H1 (cell line): ENCODE data around the gene RPS6KB2. TPM values are rescaled to one million over a fixed set of nuclear protein-coding genes. Genes with fewer than 3 reads are reported as not detected.

Experiments used
- CBX5 ChIP-seq: fragments of 300-800, 300-1000 bp; sonication (generic); IDR thresholded peaks from 2 replicates; pipeline ENCODE4 v1.7.1; 2016; ENCODE audit warnings: antibody characterized with exemption, low read length, low read depth
- CEBPB ChIP-seq: IDR thresholded peaks from 2 replicates; pipeline ENCODE4 v1.6.1; 2012; ENCODE audit warnings: low read depth, low read length
- CHD1 ChIP-seq: IDR thresholded peaks from 2 replicates; pipeline ENCODE4 v1.6.1; 2012; ENCODE audit warnings: low read depth, low read length, improper control_type of control experiment
- CTBP2 ChIP-seq: IDR thresholded peaks from 2 replicates; pipeline ENCODE4 v1.7.0; 2011; ENCODE audit warnings: borderline replicate concordance, mild to moderate bottlenecking, moderate library complexity, mixed read lengths, low read length; ENCODE audit not compliant: insufficient read depth, insufficient read length
- EGR1 ChIP-seq: IDR thresholded peaks from 2 replicates; pipeline ENCODE4 v1.6.1; 2011; ENCODE audit warnings: low read depth, low read length, borderline replicate concordance
- EP300 ChIP-seq, 2 experiments: IDR thresholded peaks; 1 replicate in 1 of 2; 2 replicates in 1 of 2; pipeline ENCODE4 v1.6.1; 2011 to 2012; ENCODE audit warnings: low read depth in 2 of 2, low read length in 2 of 2, mild to moderate bottlenecking in 2 of 2, borderline replicate concordance in 1 of 2, inconsistent platforms in 1 of 2, moderate library complexity in 1 of 2
- GABPA ChIP-seq: IDR thresholded peaks from 2 replicates; pipeline ENCODE4 v1.6.1; 2011; ENCODE audit warnings: mild to moderate bottlenecking, low read length, moderate library complexity, borderline replicate concordance; ENCODE audit not compliant: insufficient read depth
- GTF2F1 ChIP-seq: IDR thresholded peaks from 2 replicates; pipeline ENCODE4 v1.6.1; 2012; ENCODE audit warnings: low read depth, low read length, improper control_type of control experiment, borderline replicate concordance
- HDAC2 ChIP-seq, 2 experiments: fragments of 300-600 bp in 1 of 2; sonication (generic) in 1 of 2; IDR thresholded peaks; 2 replicates each; pipeline ENCODE4 v1.6.1; 2011 to 2012; ENCODE audit warnings: low read depth in 2 of 2, low read length in 2 of 2, mild to moderate bottlenecking in 2 of 2, moderate library complexity in 2 of 2, borderline replicate concordance in 1 of 2, inconsistent platforms in 1 of 2
- KDM1A ChIP-seq: fragments of 200-600, 300-600 bp; sonication (generic); IDR thresholded peaks from 2 replicates; pipeline ENCODE4 v1.7.1; 2016; ENCODE audit warnings: mild to moderate bottlenecking, low read length, borderline replicate concordance
- KDM4A ChIP-seq: IDR thresholded peaks from one replicate; pipeline ENCODE4 v1.7.1; 2012; ENCODE audit warnings: low read depth, mild to moderate bottlenecking, moderate library complexity, low read length, inconsistent platforms; ENCODE audit not compliant: severe bottlenecking
- NRF1 ChIP-seq: IDR thresholded peaks from 2 replicates; pipeline ENCODE4 v1.6.1; 2011; ENCODE audit warnings: mild to moderate bottlenecking, low read depth, low read length, improper control_type of control experiment
- RFX5 ChIP-seq: IDR thresholded peaks from 2 replicates; pipeline ENCODE4 v1.6.1; 2011; ENCODE audit warnings: low read depth, low read length, improper control_type of control experiment, borderline replicate concordance
- SRF ChIP-seq: IDR thresholded peaks from 2 replicates; pipeline ENCODE4 v1.6.1; 2011; ENCODE audit warnings: mild to moderate bottlenecking, low read depth, low read length, moderate library complexity
- TAF7 ChIP-seq: optimal IDR thresholded peaks from 2 replicates; pipeline ENCODE3; 2011; ENCODE audit warnings: low read depth, mild to moderate bottlenecking, inconsistent platforms, low read length, moderate library complexity, borderline replicate concordance
- YY1 ChIP-seq: IDR thresholded peaks from 2 replicates; pipeline ENCODE4 v1.6.1; 2011; ENCODE audit warnings: low read depth, mild to moderate bottlenecking, low read length
- ZNF274 ChIP-seq: IDR thresholded peaks from 2 replicates; pipeline ENCODE4 v1.7.0; 2012; ENCODE audit warnings: low read length, borderline replicate concordance; ENCODE audit errors: extremely low read depth
- polyA plus RNA-seq, 7 experiments: library from polyadenylated mRNA; depleted of rRNA in 3 of 7; stranded (reverse) in 5 of 7; unstranded in 2 of 7; fragments of >200 nt in 5 of 7; fragments of 200-250 nt in 2 of 7; gene quantifications; 1 replicate in 5 of 7; 2 replicates in 1 of 7; 4 replicates in 1 of 7; pipeline versions ENCODE4 v1.2.1 to v1.2.3, GENCODE V29; 2011 to 2013; ENCODE audit warnings: missing spikeins in 2 of 7, mixed read lengths in 2 of 7
- total RNA-seq: library from RNA; stranded (reverse); fragmentation: NEBNext Ultra II Directional; extraction: Animal tissue kit (Norgen Biotek cat#: 25700); gene quantifications from 2 replicates; pipeline ENCODE4 v1.2.1, GENCODE V29; 2021
- TF ChIP-seq, protein P1 (sequence below), 3 experiments: IDR thresholded peaks; 1 replicate in 2 of 3; 2 replicates in 1 of 3; pipeline versions ENCODE4 v1.5.1 to v1.6.1; 2011; ENCODE audit warnings: low read length in 3 of 3, mild to moderate bottlenecking in 3 of 3, inconsistent platforms in 2 of 3, low read depth in 1 of 3, moderate library complexity in 1 of 3; ENCODE audit not compliant: insufficient read depth in 1 of 3; ENCODE audit errors: control extremely low read depth in 1 of 3

RPS6KB2 gene
- total and polyA plus RNA-seq, 2 of the 8 experiments (the other 6 are each of a cell fraction or from before 2014, with no cell fraction given), result 41.0 to 47.1 TPM

DNA sequence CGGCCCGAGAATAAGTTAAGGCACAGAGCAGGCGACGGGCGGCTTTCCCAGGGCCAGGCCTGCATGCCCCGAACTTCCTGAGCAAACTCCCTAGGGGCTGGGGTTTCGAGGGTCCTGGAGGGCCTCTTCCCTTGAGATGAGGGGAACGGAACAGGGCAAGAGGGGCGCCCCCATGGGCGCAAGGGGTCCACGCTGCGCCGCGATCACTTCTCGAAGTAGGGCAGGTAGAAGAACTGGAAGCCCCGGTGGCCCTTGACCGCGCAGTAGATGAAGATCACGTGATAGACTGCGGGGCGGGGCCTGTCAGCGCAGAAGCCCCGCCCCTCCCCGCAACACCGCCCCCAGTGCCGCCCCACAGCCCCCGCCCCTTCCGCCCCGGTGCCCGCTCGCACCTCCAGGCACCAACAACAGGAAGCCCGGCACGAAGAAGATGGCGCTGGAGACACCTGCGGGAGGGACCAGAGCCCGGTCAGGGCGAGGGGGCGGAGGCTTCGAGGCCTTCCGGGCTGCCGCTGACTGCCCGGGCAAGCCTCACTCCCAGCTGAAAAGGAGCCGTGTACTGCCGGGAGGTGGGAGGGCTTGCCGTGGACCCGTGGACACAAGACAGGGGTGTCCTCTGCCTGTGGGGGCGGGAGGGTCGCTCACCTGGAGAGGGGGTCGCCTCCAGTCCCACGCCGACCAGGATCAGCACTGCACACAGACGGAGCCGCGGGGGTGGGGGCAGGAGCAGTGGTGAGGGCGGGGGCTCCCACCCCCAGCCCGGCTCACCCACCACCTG is 36.3 kb downstream of the RPS6KB2 start (continued):
- no peak for TF ChIP-seq GTF2F1
- TF ChIP-seq CHD1, result no peak
- TF ChIP-seq, protein P1, sequence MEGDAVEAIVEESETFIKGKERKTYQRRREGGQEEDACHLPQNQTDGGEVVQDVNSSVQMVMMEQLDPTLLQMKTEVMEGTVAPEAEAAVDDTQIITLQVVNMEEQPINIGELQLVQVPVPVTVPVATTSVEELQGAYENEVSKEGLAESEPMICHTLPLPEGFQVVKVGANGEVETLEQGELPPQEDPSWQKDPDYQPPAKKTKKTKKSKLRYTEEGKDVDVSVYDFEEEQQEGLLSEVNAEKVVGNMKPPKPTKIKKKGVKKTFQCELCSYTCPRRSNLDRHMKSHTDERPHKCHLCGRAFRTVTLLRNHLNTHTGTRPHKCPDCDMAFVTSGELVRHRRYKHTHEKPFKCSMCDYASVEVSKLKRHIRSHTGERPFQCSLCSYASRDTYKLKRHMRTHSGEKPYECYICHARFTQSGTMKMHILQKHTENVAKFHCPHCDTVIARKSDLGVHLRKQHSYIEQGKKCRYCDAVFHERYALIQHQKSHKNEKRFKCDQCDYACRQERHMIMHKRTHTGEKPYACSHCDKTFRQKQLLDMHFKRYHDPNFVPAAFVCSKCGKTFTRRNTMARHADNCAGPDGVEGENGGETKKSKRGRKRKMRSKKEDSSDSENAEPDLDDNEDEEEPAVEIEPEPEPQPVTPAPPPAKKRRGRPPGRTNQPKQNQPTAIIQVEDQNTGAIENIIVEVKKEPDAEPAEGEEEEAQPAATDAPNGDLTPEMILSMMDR (IDR thresholded peaks at IDR 0.05; ENCODE audit: control extremely low read depth in 1 of 3, insufficient read depth in 1 of 3, low read depth in 1 of 3, low read length in 3 of 3), result no peak
- peak; percentile 85; the same call in 1 of the 2 replicates for TF ChIP-seq YY1
- TF ChIP-seq EGR1, result peak; percentile 51; the same call in 1 of the 2 replicates
- no peak for TF ChIP-seq GABPA
- TF ChIP-seq EP300 (IDR thresholded peaks at IDR 0.05; ENCODE audit: borderline replicate concordance in 1 of 2, low read depth in 2 of 2, low read length in 2 of 2), result no peak
- no peak for TF ChIP-seq NRF1
- TF ChIP-seq CEBPB, result no peak
- TF ChIP-seq SRF, result no peak
- peak; percentile 37 for TF ChIP-seq KDM4A
- TF ChIP-seq CTBP2, result no peak
- no peak for TF ChIP-seq ZNF274
- TF ChIP-seq CBX5, result no peak
- TF ChIP-seq KDM1A, result no peak
- no peak for TF ChIP-seq RFX5
- TF ChIP-seq HDAC2 (IDR thresholded peaks at IDR 0.05; ENCODE audit: borderline replicate concordance in 1 of 2, low read depth in 2 of 2, low read length in 2 of 2), result no peak
- no peak for TF ChIP-seq TAF7
